ENCODE measurements around the gene FBXO48.

Gene FBXO48

GRCh38 chr2:68411397-68412126 lies 55.5 kb downstream of the FBXO48 start:
- no peak for DNase-seq (ENCODE audit: low spot score)

Measured in kidney tubule cell (primary cell).